ENCODE measurements around the gene IPCEF1. TPM values are rescaled to one million over a fixed set of nuclear protein-coding genes. Genes with fewer than 3 reads are reported as not detected.

The IPCEF1 gene
- polyA plus RNA-seq, 1 donor = 2.2 TPM

DNA sequence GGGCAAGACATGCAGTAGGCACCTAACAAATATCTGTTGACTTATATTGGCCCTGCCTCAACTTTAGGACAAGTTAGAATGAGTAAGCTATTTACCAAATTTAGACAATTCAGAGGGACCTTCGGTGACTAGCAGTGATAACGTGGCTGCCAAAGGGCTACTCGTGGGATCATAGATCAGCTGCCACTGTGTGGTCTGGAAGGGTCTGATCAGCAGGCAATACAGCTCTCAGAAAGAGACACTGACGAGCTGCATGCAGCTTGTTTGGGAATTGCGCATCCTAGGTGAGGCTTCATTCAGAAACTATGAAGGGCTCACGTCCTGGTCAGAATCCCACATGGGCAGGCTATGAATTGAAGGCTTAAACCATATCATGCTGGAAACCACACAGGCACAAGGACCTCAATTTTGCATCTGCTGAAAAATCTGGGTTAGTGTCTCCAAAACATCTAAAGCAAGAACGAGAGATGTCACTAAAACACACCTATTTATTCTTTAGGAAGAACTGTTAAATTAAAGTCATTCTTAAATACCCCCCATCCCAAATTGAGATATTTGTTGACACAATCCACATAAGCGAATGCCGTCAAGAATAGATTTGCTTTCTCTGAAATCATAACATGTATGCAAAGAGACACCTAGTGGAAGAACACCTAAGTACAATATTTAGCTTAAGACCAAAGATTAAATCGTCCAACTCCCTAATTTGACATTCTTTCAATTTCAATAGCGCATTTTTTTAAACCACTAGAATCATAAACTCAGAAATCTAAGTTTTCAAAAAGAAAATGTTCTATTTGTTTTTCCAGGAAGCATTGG lies 79.6 kb downstream of the IPCEF1 start:
- Histone ChIP-seq H3K9me3 (ENCODE audit: control insufficient read depth, low read depth, low read length) (no peaks in the 10 kb centered on the region), H3K4me1 (ENCODE audit: control insufficient read depth, insufficient read depth, low read length) (no peaks in the 10 kb centered on the region), H3K36me3 (ENCODE audit: control insufficient read depth, insufficient read depth, low read length) (no peaks in the 10 kb centered on the region), H3K27ac (ENCODE audit: low read length) (no peak overlapping the region), H3K27me3 (ENCODE audit: control insufficient read depth, insufficient read depth, low read length) (no peaks in the 10 kb centered on the region), H3K4me3 (ENCODE audit: low read length) (no peak overlapping the region)
- DNase-seq = no peak
- WGBS (ENCODE audit: insufficient coverage, low lambda C conversion rate) = 45% methylated on average over 3 of the region's 11 CpGs

DNA sequence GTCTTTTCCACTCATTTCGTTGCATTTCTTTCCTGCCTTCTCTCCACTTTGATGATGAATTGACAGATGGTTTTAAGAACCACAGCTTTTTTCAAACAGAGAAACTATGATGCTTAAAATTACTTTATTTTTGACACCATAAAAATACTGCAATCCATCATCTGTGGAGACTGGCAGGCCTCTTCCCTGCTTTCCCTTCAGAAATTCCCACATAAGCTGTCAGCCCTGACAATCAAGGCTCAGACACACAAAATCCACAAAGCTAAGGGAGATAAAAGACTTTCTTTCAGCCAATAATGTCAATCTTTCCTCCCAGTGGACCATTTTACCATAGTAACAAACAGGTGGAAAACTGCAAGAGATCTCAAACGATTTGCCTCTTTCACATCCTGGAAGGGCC lies 82.4 kb downstream of the IPCEF1 start:
- H3K27me3 ChIP-seq (ENCODE audit: control insufficient read depth, insufficient read depth, low read length) = no peaks in the 10 kb centered on the region
- no peak overlapping the region for H3K4me3 ChIP-seq (ENCODE audit: low read length)
- no peak overlapping the region for H3K27ac ChIP-seq (ENCODE audit: low read length)
- H3K4me1 ChIP-seq (ENCODE audit: control insufficient read depth, insufficient read depth, low read length) = no peaks in the 10 kb centered on the region
- DNase-seq = no peak
- no peaks in the 10 kb centered on the region for H3K9me3 ChIP-seq (ENCODE audit: control insufficient read depth, low read depth, low read length)
- 100% methylated on average over 1 of the region's 2 CpGs for WGBS (ENCODE audit: insufficient coverage, low lambda C conversion rate)
- H3K36me3 ChIP-seq (ENCODE audit: control insufficient read depth, insufficient read depth, low read length) = no peaks in the 10 kb centered on the region

DNA sequence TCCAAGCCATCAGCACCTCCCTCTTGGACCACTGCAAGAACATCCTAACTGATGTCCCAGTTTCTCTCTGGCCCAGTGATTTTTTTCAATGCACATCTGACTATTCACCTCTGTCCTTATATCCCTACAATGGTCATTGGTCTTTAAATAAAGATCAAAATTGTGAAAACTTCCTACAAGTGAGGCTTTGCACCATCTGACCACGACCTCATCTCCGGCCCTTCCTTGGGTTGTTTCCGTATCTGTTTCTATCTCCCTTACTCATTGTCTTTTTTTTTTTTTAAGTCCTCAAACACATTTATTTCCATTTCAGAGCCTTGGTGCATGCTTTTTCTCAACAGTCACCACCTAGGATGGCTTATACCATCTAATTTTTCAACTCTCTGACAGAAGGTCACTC lies 88.1 kb downstream of the IPCEF1 start:
- Histone ChIP-seq H3K4me1 (ENCODE audit: control insufficient read depth, insufficient read depth, low read length) (no peaks in the 10 kb centered on the region), H3K36me3 (ENCODE audit: control insufficient read depth, insufficient read depth, low read length) (no peaks in the 10 kb centered on the region), H3K4me3 (ENCODE audit: low read length) (no peak overlapping the region), H3K27ac (ENCODE audit: low read length) (no peak overlapping the region), H3K9me3 (ENCODE audit: control insufficient read depth, low read depth, low read length) (peaks cover 5% of the 10 kb centered on the region), H3K27me3 (ENCODE audit: control insufficient read depth, insufficient read depth, low read length) (no peaks in the 10 kb centered on the region)
- 95% methylated on average over 3 of the region's 3 CpGs for WGBS (ENCODE audit: insufficient coverage, low lambda C conversion rate)
- no peak for DNase-seq

DNA sequence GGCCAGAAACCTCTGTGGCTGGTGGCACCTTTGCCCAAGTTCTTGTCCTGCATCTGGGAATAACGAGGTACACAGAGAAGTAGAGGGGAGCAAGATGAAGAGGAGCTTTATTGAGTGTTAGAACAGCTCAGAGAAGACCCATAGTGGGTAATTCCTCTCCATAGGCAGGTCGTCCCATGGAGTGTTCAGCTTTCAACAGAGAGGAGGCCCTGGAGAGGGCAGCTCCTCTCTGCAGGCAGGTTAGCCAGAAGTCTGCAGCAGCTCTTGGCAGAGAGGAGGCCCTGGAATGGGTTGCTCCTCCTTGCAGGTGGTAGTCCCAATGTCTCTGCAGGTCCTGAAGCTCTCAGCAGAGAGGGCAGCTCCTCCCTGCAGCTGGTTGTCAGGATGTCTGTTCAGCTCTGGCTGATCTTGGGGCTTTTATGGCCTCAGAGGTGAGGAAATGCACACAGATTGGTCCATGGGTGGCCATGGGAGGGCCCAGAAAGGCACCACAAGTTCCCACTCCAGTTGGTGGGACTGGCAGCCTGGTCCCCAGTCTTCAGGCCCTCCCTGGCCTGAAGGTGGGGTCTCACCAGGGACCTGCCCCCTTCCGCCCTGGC lies 89.0 kb downstream of the IPCEF1 start:
- Histone ChIP-seq H3K4me3 (ENCODE audit: low read length) (no peak overlapping the region), H3K36me3 (ENCODE audit: control insufficient read depth, insufficient read depth, low read length) (no peaks in the 10 kb centered on the region), H3K9me3 (ENCODE audit: control insufficient read depth, low read depth, low read length) (peaks cover 5% of the 10 kb centered on the region), H3K27me3 (ENCODE audit: control insufficient read depth, insufficient read depth, low read length) (no peaks in the 10 kb centered on the region), H3K4me1 (ENCODE audit: control insufficient read depth, insufficient read depth, low read length) (no peaks in the 10 kb centered on the region), H3K27ac (ENCODE audit: low read length) (no peak overlapping the region)
- no CpG with 5 or more reads among the region's 3 CpGs for WGBS (ENCODE audit: insufficient coverage, low lambda C conversion rate)
- no peak for DNase-seq

DNA sequence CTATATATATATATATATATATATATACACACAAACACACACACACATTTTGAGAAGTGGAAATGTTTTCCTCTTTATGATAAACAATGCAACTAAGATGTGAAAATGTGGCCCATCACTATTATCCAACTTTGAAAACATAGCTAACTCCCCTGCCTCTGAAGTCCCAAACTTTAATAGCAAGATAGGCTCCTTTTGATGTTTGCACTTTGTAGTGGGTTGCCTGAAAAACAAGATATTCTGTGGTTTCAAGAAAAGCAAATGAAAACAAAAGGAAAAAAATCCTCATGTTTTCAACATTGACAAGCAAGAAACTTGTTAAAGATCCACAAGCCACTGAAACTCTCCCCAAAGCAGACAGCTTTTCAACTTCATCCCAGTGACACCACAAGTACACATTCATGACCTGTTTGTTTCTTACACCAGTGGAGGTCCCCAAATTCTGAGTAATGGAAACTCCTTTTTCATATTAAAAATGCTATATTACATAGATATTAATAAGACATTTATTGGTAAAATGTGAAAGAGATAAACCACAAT lies 90.0 kb downstream of the IPCEF1 start:
- no peaks in the 10 kb centered on the region for H3K36me3 ChIP-seq (ENCODE audit: control insufficient read depth, insufficient read depth, low read length)
- H3K27me3 ChIP-seq (ENCODE audit: control insufficient read depth, insufficient read depth, low read length) = no peaks in the 10 kb centered on the region
- DNase-seq = no peak
- no peak overlapping the region for H3K27ac ChIP-seq (ENCODE audit: low read length)
- peaks cover 5% of the 10 kb centered on the region for H3K9me3 ChIP-seq (ENCODE audit: control insufficient read depth, low read depth, low read length)
- no peak overlapping the region for H3K4me3 ChIP-seq (ENCODE audit: low read length)
- H3K4me1 ChIP-seq (ENCODE audit: control insufficient read depth, insufficient read depth, low read length) = no peaks in the 10 kb centered on the region

DNA sequence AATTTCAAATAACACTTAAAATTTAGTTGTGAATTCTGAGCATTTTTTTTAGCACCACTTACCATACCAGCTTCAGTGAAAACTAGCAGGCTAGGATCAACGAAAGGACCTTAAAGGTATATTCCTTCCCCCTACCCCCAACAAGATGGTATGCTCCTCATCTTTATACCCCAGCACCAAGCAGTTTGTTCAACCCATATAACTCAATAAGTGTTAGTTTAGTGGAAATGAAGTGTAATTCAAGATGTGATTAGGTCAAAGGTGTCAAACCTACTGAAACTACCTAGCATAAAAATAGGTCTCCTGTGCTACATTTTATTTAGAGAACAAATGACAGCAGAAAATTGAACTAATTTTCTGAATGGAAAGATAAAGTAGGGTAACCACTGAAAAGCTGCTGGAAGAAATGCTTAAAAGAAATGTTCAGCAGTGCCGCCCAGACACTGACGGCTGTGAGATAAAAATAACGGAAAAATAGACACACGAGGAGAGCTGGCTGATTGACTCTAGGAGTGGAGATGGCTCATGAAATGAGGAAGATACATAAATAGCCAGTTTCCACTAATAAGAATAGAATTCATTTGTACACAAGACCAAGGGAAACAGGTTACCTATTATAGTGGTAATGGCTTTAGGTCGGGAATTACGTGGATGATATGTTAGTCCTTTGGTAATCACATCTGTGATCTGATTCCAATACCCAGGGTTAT lies 94.8 kb downstream of the IPCEF1 start:
- H3K4me3 ChIP-seq (ENCODE audit: low read length) = no peak overlapping the region
- 91% methylated on average over 4 of the region's 7 CpGs for WGBS (ENCODE audit: insufficient coverage, low lambda C conversion rate)

DNA sequence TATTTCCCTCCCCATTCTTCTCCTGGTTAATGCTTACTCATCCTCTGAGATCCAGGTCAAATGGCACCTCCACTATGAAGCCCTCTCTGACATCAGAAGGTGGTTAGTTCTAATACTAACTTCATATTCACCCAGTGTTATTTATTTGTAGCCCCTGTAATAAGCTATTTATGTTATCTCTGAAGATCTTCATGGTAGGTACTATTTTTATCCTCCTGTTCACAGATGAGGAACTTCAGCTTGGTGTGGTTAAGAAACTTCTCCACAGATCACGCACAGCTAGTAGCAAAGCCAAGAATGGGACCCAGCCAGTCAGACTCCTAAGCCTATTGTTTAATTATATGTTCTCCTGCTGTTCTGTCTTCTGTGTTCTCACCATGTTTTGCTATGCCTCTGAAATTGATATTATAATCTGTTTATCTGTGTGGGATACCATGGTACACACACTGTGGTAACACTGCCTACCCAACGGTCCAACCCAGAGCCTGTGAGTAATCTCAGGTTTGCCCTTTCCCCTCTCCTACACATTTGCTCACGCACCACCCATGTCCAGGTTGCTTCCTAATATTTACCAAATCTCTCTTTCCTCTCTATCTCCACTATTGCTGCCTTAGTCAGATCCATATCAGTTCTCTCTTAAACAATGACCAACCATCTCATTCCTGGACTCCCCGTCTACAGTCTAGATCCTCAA lies 98.4 kb downstream of the IPCEF1 start:
- no peak overlapping the region for H3K4me3 ChIP-seq (ENCODE audit: low read length)
- H3K27me3 ChIP-seq (ENCODE audit: control insufficient read depth, insufficient read depth, low read length) = no peaks in the 10 kb centered on the region
- H3K4me1 ChIP-seq (ENCODE audit: control insufficient read depth, insufficient read depth, low read length) = no peaks in the 10 kb centered on the region
- WGBS (ENCODE audit: insufficient coverage, low lambda C conversion rate) = 77% methylated on average over 3 of the region's 4 CpGs
- H3K9me3 ChIP-seq (ENCODE audit: control insufficient read depth, low read depth, low read length) = peaks cover 2% of the 10 kb centered on the region
- DNase-seq = no peak
- no peaks in the 10 kb centered on the region for H3K36me3 ChIP-seq (ENCODE audit: control insufficient read depth, insufficient read depth, low read length)
- H3K27ac ChIP-seq (ENCODE audit: low read length) = no peak overlapping the region

More for the DNA sequence above, 94.8 kb downstream of the IPCEF1 start:
- no peak for DNase-seq
- H3K4me1 ChIP-seq (ENCODE audit: control insufficient read depth, insufficient read depth, low read length) = no peaks in the 10 kb centered on the region
- H3K36me3 ChIP-seq (ENCODE audit: control insufficient read depth, insufficient read depth, low read length) = no peaks in the 10 kb centered on the region
- H3K27me3 ChIP-seq (ENCODE audit: control insufficient read depth, insufficient read depth, low read length) = no peaks in the 10 kb centered on the region
- H3K9me3 ChIP-seq (ENCODE audit: control insufficient read depth, low read depth, low read length) = peaks cover 5% of the 10 kb centered on the region
- H3K27ac ChIP-seq (ENCODE audit: low read length) = no peak overlapping the region

DNA sequence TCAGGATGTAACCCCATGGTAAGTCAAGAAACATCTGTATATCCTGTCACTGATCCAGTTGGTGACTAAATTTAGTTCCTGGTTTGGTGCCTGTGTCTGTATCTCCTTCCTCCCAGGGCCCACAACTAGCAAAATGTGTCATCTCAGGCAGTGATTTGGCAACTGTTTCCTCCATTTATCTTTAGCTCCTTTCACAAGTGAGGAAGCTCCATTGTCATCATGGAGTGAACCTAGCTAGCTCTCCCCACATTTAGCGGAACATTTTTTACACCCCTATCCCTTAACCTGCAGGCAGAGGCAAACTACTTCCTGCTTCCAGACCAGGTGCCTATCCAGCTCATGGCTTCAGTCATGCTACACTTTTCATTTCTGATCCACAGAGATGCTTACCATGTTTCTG lies 99.5 kb downstream of the IPCEF1 start:
- DNase-seq = no peak
- H3K27ac ChIP-seq (ENCODE audit: low read length) = no peak overlapping the region
- WGBS (ENCODE audit: insufficient coverage, low lambda C conversion rate) = 100% methylated on average over 1 of the region's 1 CpG
- H3K4me3 ChIP-seq (ENCODE audit: low read length) = no peak overlapping the region
- peaks cover 2% of the 10 kb centered on the region for H3K9me3 ChIP-seq (ENCODE audit: control insufficient read depth, low read depth, low read length)
- H3K4me1 ChIP-seq (ENCODE audit: control insufficient read depth, insufficient read depth, low read length) = no peaks in the 10 kb centered on the region
- H3K27me3 ChIP-seq (ENCODE audit: control insufficient read depth, insufficient read depth, low read length) = no peaks in the 10 kb centered on the region
- no peaks in the 10 kb centered on the region for H3K36me3 ChIP-seq (ENCODE audit: control insufficient read depth, insufficient read depth, low read length)

DNA sequence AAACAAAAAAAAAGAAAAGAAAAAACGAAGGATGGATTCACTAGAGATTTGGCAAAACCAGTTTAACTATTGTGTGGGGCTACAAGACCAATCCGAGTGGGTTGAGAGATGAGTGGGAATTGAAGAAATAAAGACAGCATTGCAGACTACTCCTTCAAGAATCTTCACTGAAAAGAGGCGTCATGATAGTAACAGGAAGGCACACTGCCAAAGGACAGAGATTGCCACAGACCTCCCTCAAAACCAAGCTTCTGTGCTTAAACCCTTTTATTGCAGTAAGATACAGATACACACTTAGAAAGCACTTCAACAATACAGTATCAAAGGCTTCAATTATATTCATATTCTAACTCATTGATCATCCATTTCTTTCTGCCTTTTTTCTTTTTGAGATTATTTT lies 103.9 kb downstream of the IPCEF1 start:
- Histone ChIP-seq H3K27me3 (ENCODE audit: control insufficient read depth, insufficient read depth, low read length) (no peaks in the 10 kb centered on the region), H3K4me1 (ENCODE audit: control insufficient read depth, insufficient read depth, low read length) (no peaks in the 10 kb centered on the region), H3K27ac (ENCODE audit: low read length) (no peak overlapping the region), H3K4me3 (ENCODE audit: low read length) (no peak overlapping the region), H3K36me3 (ENCODE audit: control insufficient read depth, insufficient read depth, low read length) (no peaks in the 10 kb centered on the region), H3K9me3 (ENCODE audit: control insufficient read depth, low read depth, low read length) (peaks cover 2% of the 10 kb centered on the region)
- no peak for DNase-seq
- 79% methylated on average over 2 of the region's 3 CpGs for WGBS (ENCODE audit: insufficient coverage, low lambda C conversion rate)

DNA sequence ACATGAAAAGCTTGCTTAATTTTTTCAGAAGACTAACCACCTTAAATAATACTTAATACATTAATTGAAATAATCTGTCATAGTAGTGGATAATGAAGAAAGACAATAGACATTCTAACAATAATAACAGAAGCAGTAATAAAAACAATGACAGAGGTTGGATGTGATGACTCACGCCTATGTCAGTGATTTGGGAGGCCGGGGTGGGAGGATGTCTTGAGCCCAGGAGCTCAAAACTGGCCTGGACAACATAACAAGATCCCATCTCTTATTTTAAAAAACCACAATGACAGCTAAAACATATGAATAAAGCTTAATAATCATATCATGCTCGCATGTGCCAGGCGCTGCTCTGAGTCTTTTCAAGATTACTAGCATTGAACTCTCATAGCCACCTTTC lies 105.5 kb downstream of the IPCEF1 start:
- no peaks in the 10 kb centered on the region for H3K36me3 ChIP-seq (ENCODE audit: control insufficient read depth, insufficient read depth, low read length)
- H3K9me3 ChIP-seq (ENCODE audit: control insufficient read depth, low read depth, low read length) = no peaks in the 10 kb centered on the region
- H3K27me3 ChIP-seq (ENCODE audit: control insufficient read depth, insufficient read depth, low read length) = no peaks in the 10 kb centered on the region
- H3K4me1 ChIP-seq (ENCODE audit: control insufficient read depth, insufficient read depth, low read length) = no peaks in the 10 kb centered on the region
- no peak for DNase-seq
- WGBS (ENCODE audit: insufficient coverage, low lambda C conversion rate) = 89% methylated on average over 3 of the region's 4 CpGs
- H3K27ac ChIP-seq (ENCODE audit: low read length) = no peak overlapping the region
- H3K4me3 ChIP-seq (ENCODE audit: low read length) = no peak overlapping the region
